Measurements from ENCODE around the gene MMP28.

Gene MMP28

GRCh38 chr17:35744830-35745229 lies 50.6 kb downstream of the MMP28 start:
- H3K9ac ChIP-seq (ENCODE audit: low read depth, low read length, poor library complexity): no peak overlapping the region
- no peak overlapping the region for H2BK120ac ChIP-seq (ENCODE audit: low read depth, low read length)
- WGBS, 2 donors (ENCODE audit: extremely low coverage in 2 of 2, insufficient read length in 2 of 2, insufficient replicate concordance in 1 of 2): no CpG with 5 or more reads among the region's 8 CpGs
- H2BK15ac ChIP-seq (ENCODE audit: low read length): no peak overlapping the region
- no peak overlapping the region for H2BK12ac ChIP-seq (ENCODE audit: low read length)
- H3K27ac ChIP-seq (replicated peaks; ENCODE audit: low read length): no peak overlapping the region
- no peak overlapping the region for H2AFZ ChIP-seq (ENCODE audit: low read length)
- no peaks in the 10 kb centered on the region for H3K79me1 ChIP-seq (ENCODE audit: low read depth, low read length)
- no peak overlapping the region for H4K8ac ChIP-seq (ENCODE audit: low read depth, low read length)
- H3K9me3 ChIP-seq (replicated peaks in 1 of 2; ENCODE audit: control insufficient read depth in 2 of 2, insufficient read depth in 1 of 2, low read depth in 1 of 2, low read length in 2 of 2): peaks cover 0 to 8% of the 10 kb centered on the region in 2 donors
- no peak for DNase-seq (ENCODE audit: low spot score)
- H3K14ac ChIP-seq (ENCODE audit: low read length): no peak overlapping the region
- peak overlapping the region; percentile 65 for H3K18ac ChIP-seq (ENCODE audit: low read length)
- peaks cover 2 to 7% of the 10 kb centered on the region in 2 donors for H3K4me1 ChIP-seq (ENCODE audit: control insufficient read depth in 2 of 2, insufficient read depth in 1 of 2, low read depth in 1 of 2, low read length in 2 of 2)
- H4K91ac ChIP-seq (ENCODE audit: low read depth, low read length, poor library complexity): no peak overlapping the region
- H2BK5ac ChIP-seq (ENCODE audit: low read length): no peak overlapping the region
- H3K4ac ChIP-seq (ENCODE audit: low read length): no peak overlapping the region
- H3K27me3 ChIP-seq (ENCODE audit: control insufficient read depth in 3 of 3, insufficient read depth in 3 of 3, low read depth in 1 of 3, low read length in 3 of 3): peaks cover 5 to 37% (median 21%) of the 10 kb centered on the region in 3 experiments
- no peak overlapping the region for H3K4me2 ChIP-seq (ENCODE audit: insufficient read depth, low read length, poor library complexity, severe bottlenecking)
- H3K4me3 ChIP-seq (ENCODE audit: low read length in 2 of 2): no peak overlapping the region
- no peaks in the 10 kb centered on the region for H3K36me3 ChIP-seq (replicated peaks in 1 of 2; ENCODE audit: control insufficient read depth in 2 of 2, insufficient read depth in 2 of 2, low read length in 2 of 2)
- H2AK5ac ChIP-seq (ENCODE audit: low read depth, low read length): no peak overlapping the region
- H3K23ac ChIP-seq (ENCODE audit: low read depth, low read length, poor library complexity): peak overlapping the region; percentile 25

- no peak overlapping the region for H2BK15ac ChIP-seq (ENCODE audit: low read length)
- no peak overlapping the region for H4K8ac ChIP-seq (ENCODE audit: low read depth, low read length)
- H2BK120ac ChIP-seq (ENCODE audit: low read depth, low read length): no peak overlapping the region
- no peak overlapping the region for H4K91ac ChIP-seq (ENCODE audit: low read depth, low read length, poor library complexity)
- no peak overlapping the region for H3K4ac ChIP-seq (ENCODE audit: low read length)
- H3K27me3 ChIP-seq (ENCODE audit: control insufficient read depth in 3 of 3, insufficient read depth in 3 of 3, low read depth in 1 of 3, low read length in 3 of 3): peaks cover 5 to 32% (median 10%) of the 10 kb centered on the region in 3 experiments
- no peak overlapping the region for H2AFZ ChIP-seq (ENCODE audit: low read length)
- no peak overlapping the region for H3K4me2 ChIP-seq (ENCODE audit: insufficient read depth, low read length, poor library complexity, severe bottlenecking)
- H3K9me3 ChIP-seq (replicated peaks in 1 of 2; ENCODE audit: control insufficient read depth in 2 of 2, insufficient read depth in 1 of 2, low read depth in 1 of 2, low read length in 2 of 2): peaks cover 0 to 8% of the 10 kb centered on the region in 2 donors
- H3K36me3 ChIP-seq (replicated peaks in 1 of 2; ENCODE audit: control insufficient read depth in 2 of 2, insufficient read depth in 2 of 2, low read length in 2 of 2): no peaks in the 10 kb centered on the region
- peaks cover 0 to 4% of the 10 kb centered on the region in 2 donors for H3K4me1 ChIP-seq (ENCODE audit: control insufficient read depth in 2 of 2, insufficient read depth in 1 of 2, low read depth in 1 of 2, low read length in 2 of 2)
- H3K27ac ChIP-seq (replicated peaks; ENCODE audit: low read length): no peak overlapping the region
- no peak overlapping the region for H3K4me3 ChIP-seq (ENCODE audit: low read length in 2 of 2)
- no peak overlapping the region for H2BK5ac ChIP-seq (ENCODE audit: low read length)
- DNase-seq (ENCODE audit: low spot score): no peak
- no peak overlapping the region for H3K14ac ChIP-seq (ENCODE audit: low read length)
- no peak overlapping the region for H3K9ac ChIP-seq (ENCODE audit: low read depth, low read length, poor library complexity)
- no peak overlapping the region for H2BK12ac ChIP-seq (ENCODE audit: low read length)
- WGBS, 2 donors (ENCODE audit: extremely low coverage in 2 of 2, insufficient read length in 2 of 2, insufficient replicate concordance in 1 of 2): no CpG with 5 or more reads among the region's 7 CpGs
- H2AK5ac ChIP-seq (ENCODE audit: low read depth, low read length): no peak overlapping the region
- no peak overlapping the region for H3K18ac ChIP-seq (ENCODE audit: low read length)
- H3K79me1 ChIP-seq (ENCODE audit: low read depth, low read length): no peaks in the 10 kb centered on the region
- no peak overlapping the region for H3K23ac ChIP-seq (ENCODE audit: low read depth, low read length, poor library complexity)
These were observed 51.7 kb downstream of the MMP28 start for GRCh38 chr17:35743626-35744328.

GRCh38 chr17:35742896-35743477 lies 52.5 kb downstream of the MMP28 start:
- no peak overlapping the region for H3K14ac ChIP-seq (ENCODE audit: low read length)
- H3K36me3 ChIP-seq (replicated peaks in 1 of 2; ENCODE audit: control insufficient read depth in 2 of 2, insufficient read depth in 2 of 2, low read length in 2 of 2): no peaks in the 10 kb centered on the region
- no peak overlapping the region for H4K8ac ChIP-seq (ENCODE audit: low read depth, low read length)
- H3K23ac ChIP-seq (ENCODE audit: low read depth, low read length, poor library complexity): peak overlapping the region; percentile 65
- no peak overlapping the region for H2BK5ac ChIP-seq (ENCODE audit: low read length)
- no peak overlapping the region for H3K4me2 ChIP-seq (ENCODE audit: insufficient read depth, low read length, poor library complexity, severe bottlenecking)
- H3K9ac ChIP-seq (ENCODE audit: low read depth, low read length, poor library complexity): no peak overlapping the region
- no peak overlapping the region for H3K27ac ChIP-seq (replicated peaks; ENCODE audit: low read length)
- no CpG with 5 or more reads among the region's 7 CpGs for WGBS, 2 donors (ENCODE audit: extremely low coverage in 2 of 2, insufficient read length in 2 of 2, insufficient replicate concordance in 1 of 2)
- peaks cover 0 to 4% of the 10 kb centered on the region in 2 donors for H3K4me1 ChIP-seq (ENCODE audit: control insufficient read depth in 2 of 2, insufficient read depth in 1 of 2, low read depth in 1 of 2, low read length in 2 of 2)
- no peak for DNase-seq (ENCODE audit: low spot score)
- no peak overlapping the region for H4K91ac ChIP-seq (ENCODE audit: low read depth, low read length, poor library complexity)
- H2AFZ ChIP-seq (ENCODE audit: low read length): no peak overlapping the region
- peak overlapping the region; percentile 24 for H3K18ac ChIP-seq (ENCODE audit: low read length)
- no peak overlapping the region for H3K4me3 ChIP-seq (ENCODE audit: low read length in 2 of 2)
- no peak overlapping the region for H2BK12ac ChIP-seq (ENCODE audit: low read length)
- no peak overlapping the region for H2BK120ac ChIP-seq (ENCODE audit: low read depth, low read length)
- H2AK5ac ChIP-seq (ENCODE audit: low read depth, low read length): no peak overlapping the region
- no peaks in the 10 kb centered on the region for H3K79me1 ChIP-seq (ENCODE audit: low read depth, low read length)
- H3K27me3 ChIP-seq (ENCODE audit: control insufficient read depth in 3 of 3, insufficient read depth in 3 of 3, low read depth in 1 of 3, low read length in 3 of 3): peaks cover 4 to 32% (median 5%) of the 10 kb centered on the region in 3 experiments
- H3K4ac ChIP-seq (ENCODE audit: low read length): no peak overlapping the region
- H2BK15ac ChIP-seq (ENCODE audit: low read length): no peak overlapping the region
- peaks cover 0 to 8% of the 10 kb centered on the region in 2 donors for H3K9me3 ChIP-seq (replicated peaks in 1 of 2; ENCODE audit: control insufficient read depth in 2 of 2, insufficient read depth in 1 of 2, low read depth in 1 of 2, low read length in 2 of 2)

GRCh38 chr17:35742496-35742895 lies 52.9 kb downstream of the MMP28 start:
- Histone ChIP-seq H3K18ac (ENCODE audit: low read length) (no peak overlapping the region), H2AFZ (ENCODE audit: low read length) (no peak overlapping the region), H3K36me3 (replicated peaks in 1 of 2; ENCODE audit: control insufficient read depth in 2 of 2, insufficient read depth in 2 of 2, low read length in 2 of 2) (no peaks in the 10 kb centered on the region), H3K27me3 (ENCODE audit: control insufficient read depth in 3 of 3, insufficient read depth in 3 of 3, low read depth in 1 of 3, low read length in 3 of 3) (peaks cover 4 to 32% (median 5%) of the 10 kb centered on the region in 3 experiments), H3K14ac (ENCODE audit: low read length) (peak overlapping the region; percentile 21), H4K91ac (ENCODE audit: low read depth, low read length, poor library complexity) (no peak overlapping the region), H3K4me3 (ENCODE audit: low read length in 2 of 2) (no peak overlapping the region), H3K9me3 (replicated peaks in 1 of 2; ENCODE audit: control insufficient read depth in 2 of 2, insufficient read depth in 1 of 2, low read depth in 1 of 2, low read length in 2 of 2) (peaks cover 0 to 8% of the 10 kb centered on the region in 2 donors), H3K4ac (ENCODE audit: low read length) (no peak overlapping the region), H3K23ac (ENCODE audit: low read depth, low read length, poor library complexity) (peak overlapping the region; percentile 20), H3K27ac (replicated peaks; ENCODE audit: low read length) (no peak overlapping the region), H3K9ac (ENCODE audit: low read depth, low read length, poor library complexity) (no peak overlapping the region), H2BK15ac (ENCODE audit: low read length) (no peak overlapping the region), H2AK5ac (ENCODE audit: low read depth, low read length) (no peak overlapping the region), H2BK12ac (ENCODE audit: low read length) (no peak overlapping the region), H3K4me1 (ENCODE audit: control insufficient read depth in 2 of 2, insufficient read depth in 1 of 2, low read depth in 1 of 2, low read length in 2 of 2) (peaks cover 0 to 4% of the 10 kb centered on the region in 2 donors), H2BK120ac (ENCODE audit: low read depth, low read length) (no peak overlapping the region), H3K79me1 (ENCODE audit: low read depth, low read length) (no peaks in the 10 kb centered on the region), H3K4me2 (ENCODE audit: insufficient read depth, low read length, poor library complexity, severe bottlenecking) (no peak overlapping the region), H2BK5ac (ENCODE audit: low read length) (no peak overlapping the region), H4K8ac (ENCODE audit: low read depth, low read length) (no peak overlapping the region)
- DNase-seq (ENCODE audit: low spot score): no peak
- WGBS, 2 donors (ENCODE audit: extremely low coverage in 2 of 2, insufficient read length in 2 of 2, insufficient replicate concordance in 1 of 2): no CpG with 5 or more reads among the region's 7 CpGs

Data from neuronal stem cell (in vitro differentiated cells).